Kidney glomerular epithelial cell (primary cell): Measurements from ENCODE around the gene CD8B.
A peak's percentile ranks its signal among the peaks of the same experiment; 100 is the strongest.
"Not testable (repeated sequence)": the region's sequence is repeated elsewhere in the genome, so short reads cannot be mapped to it uniquely, and the experiment has no call there.

Experiments used
- DNase-seq: peaks from one replicate; lab custom pipeline; 2025; lab: John Stamatoyannopoulos, UW

The CD8B gene

DNA sequence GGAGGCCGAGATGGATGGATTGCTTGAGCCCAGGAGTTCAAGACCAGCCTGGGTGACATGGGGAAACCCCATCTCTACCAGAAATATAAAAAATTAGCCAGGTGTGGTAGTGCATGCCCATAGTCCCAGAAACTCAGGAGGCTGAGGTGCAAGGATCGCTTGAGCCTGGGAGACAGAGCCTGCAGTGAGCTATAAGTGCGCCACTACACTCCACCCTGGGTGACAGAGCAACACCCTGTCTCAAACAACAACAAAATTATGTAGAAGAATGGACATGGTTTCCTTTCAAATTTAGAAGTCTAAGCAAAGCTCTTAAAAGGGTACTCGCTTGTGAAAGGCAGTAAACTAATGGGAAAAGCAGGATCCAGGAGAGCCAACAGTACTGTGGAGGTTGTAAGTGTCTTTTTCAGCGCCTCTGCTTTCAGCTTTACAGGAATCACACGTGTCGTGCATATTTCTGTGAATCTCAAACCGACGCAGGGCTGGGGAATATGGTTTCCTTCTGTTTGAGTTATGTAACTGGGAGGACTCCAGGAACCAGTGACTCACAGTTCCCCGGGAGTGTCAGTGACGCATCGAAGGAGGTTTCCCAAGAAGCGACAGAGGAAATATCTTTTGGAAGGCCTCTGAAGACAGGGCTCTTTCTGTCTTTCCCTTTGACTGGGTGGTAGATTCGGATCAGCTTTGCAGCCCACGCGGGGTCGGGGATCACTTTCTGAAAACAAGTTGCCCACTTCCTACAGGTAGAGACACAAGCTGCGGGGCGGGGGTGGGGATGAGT lies 24.6 kb downstream of the CD8B start:
- peak; percentile 29 for DNase-seq

DNA sequence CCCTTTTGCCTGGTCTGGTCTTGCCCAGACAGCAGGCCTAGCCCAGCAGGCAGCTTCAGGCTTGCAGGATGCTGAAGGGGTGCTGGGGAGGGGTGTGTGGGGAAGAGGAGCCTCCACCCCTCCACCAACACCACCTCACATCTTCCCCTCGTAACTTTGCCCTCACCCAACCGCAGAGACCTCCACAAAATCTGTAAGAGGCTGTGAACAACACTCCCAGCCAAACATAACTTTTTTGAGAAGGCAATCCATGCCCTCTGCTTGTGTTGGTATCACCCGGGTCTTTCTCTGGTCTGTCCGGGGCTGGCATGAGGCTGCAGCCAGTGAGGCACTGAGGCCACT lies 26.2 kb downstream of the CD8B start:
- not testable (repeated sequence) for DNase-seq

DNA sequence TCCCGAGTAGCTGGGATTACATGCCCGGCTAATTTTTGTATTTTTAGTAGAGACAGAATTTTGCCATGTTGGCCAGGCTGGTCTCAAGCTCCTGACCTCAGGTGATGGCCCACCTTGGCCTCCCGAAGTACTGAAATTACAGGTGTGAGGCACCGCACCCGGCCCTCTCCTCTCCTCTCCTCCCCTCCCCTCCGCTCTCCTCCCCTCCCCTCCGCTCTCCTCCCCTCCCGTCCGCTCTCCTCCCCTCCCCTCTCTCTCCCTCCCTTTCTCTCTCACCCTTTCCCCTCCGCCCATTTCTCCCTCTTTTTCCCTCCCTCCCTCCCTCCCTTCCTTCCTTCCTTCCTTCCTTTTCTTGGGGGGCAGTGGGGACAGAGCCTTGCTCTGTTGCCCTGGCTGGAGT lies 28.4 kb downstream of the CD8B start:
- no peak for DNase-seq

DNA sequence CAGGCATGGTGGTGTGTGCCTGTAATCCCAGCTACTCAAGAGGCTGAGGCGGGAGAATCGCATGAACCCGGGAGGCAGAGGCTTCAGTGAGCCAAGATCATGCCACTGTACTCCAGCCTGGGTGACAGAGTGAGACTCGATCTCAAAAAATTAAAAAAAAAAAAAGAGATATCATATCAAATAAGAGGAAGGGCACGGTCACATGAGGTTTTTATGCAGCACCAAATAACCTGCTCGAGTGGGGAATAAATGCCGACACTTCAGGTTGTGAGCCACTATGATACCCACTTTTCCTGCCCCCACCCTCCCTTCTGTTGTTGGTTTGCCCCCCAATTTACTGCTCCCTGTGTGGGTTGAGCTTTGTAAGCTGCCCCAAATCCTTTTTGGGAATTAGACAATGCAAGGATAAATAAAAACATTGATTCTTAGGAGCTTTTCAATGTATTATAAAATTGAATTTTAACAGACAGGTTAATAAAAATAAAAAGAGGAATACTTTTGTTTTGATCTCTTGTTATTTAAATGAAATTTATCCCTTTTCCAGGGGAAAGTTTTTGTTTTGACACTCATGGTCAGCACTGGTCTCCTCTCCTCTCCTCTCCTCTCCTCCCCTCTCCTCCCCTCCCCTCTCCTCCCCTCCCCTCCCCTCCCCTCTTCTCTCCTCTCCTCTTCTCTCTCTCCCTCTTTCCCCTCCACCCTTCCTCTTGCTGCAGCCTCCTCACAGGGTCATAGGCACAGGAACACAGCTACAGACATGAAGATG lies 29.2 kb downstream of the CD8B start:
- no peak for DNase-seq

DNA sequence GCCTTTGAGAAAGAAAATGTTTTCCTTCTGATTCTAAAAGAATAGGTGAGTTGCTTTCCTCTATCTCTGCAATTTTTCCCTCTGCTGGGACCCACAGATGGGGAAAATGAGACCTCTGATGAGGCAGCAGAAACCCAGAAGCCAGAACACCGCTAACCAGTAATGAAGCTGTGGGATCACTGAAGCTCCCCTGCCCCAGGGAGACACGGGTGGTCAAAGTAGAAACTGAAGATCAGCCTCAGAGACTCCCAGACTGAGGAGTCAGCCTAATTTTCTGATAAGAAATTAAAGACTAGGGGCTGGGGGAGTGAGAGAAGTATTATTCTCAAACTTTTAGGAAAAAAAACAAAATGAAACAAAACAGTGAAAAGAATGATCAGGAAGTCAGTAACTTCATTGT lies 30.1 kb downstream of the CD8B start:
- DNase-seq: no peak

DNA sequence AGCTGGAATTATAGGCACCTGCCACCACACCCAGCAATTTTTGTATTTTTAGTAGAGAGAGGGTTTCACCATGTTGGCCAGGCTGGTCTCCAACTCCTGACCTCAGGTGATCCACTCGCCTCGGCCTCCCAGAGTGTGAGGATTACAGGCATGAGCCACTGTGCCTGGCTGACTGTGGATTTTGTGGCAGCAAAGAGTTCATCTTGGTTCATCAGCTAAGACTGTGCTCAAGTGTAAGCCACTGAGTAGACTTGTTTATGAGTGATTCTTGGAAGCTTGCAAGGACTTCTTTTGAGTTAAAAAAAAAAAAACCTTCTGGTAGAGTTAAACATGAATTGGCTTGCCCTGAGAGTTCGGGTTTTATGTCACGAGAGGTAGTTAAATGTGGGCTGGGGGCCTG lies 34.7 kb downstream of the CD8B start:
- DNase-seq: no peak

DNA sequence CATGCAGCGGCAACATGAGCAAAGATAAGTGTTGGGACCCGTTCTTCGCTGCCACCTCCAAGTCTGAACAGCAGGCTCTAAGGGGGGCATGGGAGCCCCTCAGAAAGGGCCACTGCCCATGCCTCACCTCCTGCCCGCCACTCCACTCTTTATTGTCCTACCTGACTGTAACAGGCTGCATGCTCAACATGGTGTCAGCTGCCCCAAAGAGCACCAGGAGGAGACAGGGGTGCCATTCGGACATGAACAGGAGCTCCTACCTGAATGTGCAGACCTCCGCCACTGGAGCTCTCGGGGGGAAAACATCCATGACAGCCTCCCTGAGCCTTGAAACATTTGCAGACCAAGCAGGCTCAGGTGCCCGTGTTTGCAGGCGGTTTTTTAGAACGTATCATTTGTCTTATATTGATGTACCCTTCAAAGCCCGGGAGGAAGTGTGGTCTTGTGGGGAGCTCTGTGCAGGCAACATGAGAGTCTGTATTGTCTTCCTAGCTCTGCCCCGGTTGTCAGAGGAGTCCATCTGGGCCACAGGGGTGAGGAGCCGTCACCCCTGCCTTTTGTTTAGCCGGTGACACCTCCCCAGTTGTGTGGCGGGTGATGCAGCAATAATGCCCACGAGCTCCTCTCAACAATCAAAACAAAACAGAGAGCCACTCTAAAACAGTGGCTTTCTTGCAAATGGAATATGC lies 35.8 kb downstream of the CD8B start:
- no peak for DNase-seq

DNA sequence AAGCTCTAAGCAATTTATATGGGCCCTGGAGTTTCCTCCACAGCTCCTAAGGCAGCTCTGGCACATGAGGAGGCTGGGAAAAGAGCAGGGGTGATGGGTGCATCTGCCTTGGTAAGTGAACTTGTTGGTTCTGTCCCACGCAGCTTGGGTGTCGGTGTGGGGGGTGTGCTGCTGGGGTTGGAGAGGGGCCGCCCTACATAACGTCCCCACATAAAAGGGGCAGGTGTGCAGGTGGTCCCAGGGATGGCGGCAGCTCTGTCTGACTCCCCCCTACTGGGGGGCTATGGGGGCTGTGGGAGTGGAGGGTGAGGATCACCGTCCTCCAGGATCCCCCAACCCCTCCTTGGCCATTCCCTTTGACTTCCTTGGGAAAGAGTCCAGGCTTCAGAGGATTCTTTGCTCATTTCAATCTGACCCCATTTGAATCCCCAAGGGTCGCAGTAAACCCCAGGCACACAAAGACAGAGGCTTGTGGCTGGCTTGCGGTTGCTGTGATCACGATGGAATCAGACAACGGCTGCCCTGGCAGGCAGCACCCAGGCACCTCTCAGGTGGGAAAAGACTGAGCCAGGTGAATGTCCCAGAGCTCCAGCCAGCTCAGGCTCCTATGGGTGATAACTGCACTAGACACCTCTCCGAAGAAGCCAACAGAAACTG lies 36.5 kb downstream of the CD8B start:
- no peak for DNase-seq

DNA sequence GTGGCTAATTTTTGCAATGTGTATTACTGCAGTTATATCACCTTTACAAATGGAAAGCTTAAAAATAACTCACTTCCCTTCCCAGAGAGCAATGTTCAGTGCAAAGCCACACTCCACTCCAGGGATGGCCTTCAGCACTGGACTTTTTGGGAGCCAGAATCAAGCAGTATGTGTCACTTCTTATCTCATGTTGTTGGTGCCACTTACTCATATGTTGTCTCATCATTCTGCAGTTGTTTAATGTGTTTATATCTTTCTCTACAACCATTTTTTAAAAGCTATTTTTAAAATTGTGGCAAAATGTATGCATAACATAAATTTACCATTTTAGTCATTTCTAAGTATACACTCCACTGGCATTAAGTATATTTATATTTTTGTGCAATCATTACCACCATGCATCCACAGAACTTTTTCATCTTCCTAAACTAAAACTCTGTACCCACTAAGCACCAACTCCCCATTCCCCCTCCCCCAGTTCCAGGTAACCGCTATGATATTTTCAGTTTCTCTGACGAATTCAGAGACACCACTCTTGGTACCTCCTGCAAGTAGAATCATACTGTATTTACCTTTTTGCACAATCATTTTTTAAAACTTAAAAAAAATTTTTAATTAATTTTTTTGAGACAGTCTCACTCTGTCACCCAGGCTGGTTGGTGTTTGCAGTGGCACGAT lies 38.9 kb downstream of the CD8B start:
- no peak for DNase-seq

DNA sequence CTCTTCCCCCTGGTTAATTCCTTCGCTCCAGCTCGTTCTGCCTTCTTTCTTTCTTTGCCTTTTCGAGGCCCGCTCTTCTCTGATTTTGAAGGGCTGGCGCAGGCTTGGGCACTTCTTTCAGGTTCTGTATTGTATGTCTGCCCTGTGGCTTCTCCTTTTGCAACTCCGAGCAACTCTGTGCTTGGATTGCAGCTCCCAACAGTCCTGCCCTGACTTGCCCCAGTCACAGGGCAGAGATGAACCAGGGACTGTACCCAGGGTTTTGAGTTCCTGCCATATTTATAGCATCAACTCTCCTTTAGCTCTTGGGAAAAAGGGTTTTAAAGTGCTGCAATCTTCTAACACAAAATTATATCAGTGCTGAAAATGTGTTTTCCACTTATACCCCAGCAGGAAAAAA lies 39.8 kb downstream of the CD8B start:
- DNase-seq: no peak

DNA sequence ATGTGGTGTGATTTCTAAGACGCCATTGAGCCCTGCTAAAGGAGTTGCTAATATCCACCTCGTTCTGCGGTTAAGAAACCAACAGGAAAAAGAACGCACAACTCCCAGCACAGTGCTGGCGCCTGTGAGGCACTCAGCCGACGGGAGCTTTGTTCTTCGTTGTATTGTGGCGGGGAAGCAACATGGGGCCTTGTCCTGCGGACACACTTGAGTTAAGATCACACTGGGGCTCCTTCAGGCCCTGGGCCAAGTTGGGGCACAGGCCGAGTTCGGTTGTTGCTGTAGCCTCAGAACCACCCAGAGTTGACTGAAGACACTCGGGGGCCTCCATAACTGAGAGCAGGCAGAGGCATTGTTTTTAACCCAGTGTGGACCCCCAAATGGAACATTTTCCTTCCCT lies 40.4 kb downstream of the CD8B start:
- DNase-seq: no peak

DNA sequence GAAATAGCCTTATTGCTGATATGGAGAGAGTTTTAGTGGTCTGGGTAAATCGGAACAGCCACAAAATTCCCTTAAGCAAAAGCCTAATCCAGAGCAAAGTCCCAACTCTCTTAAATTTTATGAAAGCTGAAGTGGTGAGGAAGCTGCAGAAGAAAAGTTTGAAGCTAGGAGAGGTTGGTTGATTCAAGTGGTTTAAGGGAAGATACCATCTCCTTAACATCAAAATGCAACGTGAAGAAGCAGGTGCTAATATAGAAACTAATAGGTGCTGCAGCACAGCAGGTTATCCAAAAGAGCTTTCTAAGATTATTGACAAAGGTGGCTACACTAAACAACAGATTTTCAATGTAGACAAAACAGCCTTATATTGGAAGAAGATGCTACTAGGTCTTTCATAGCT lies 42.7 kb downstream of the CD8B start:
- no peak for DNase-seq

DNA sequence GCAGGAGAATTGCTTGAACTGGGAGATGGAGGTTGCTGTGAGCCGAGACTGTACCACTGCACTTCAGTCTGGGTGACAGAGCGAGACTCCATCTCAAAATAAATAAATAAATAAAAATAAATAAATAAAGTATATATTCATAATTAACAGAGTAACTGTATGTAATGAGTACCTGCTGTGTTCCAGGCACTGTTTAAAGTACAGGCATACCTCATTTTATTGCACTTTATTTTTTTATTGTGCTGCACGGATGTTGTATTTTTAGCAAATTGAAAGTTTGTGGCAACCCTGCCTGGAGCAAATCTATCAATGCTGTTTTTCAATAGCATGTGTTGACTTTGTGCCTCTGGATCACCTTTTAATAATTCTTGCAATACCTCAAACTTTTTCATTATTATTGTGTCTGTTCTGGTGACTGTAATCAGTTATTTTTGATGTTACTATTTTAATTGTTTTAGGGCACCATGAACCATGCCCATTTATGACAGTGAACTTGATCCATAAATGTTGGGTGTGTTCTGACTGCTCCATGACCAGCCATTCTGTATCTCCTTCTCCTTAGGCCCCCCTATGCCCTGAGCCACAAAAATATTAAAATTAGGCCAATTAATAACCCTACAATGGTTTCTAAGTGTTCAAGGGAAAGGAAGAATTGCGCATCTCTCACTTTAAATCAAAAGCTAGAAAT lies 43.4 kb downstream of the CD8B start:
- no peak for DNase-seq

DNA sequence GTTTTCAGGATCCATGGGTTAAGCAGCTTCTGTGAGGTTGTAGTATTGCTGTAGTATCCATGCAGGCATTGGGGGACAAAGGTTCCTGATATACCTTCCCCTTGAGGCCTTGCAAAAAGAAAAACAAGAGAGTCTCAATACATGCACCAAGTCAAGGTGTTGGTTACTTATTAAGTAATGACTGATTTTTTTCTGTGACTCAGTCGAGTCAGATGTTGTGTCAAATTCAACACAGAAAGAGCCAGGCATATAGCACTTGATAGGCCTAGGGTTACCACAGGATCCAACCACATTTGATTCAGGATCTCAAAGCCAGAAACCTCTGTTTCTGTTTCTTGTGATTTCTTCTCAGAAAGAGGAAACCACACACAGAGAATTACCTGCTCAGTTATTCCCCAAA lies 46.1 kb downstream of the CD8B start:
- DNase-seq: peak; percentile 14

DNA sequence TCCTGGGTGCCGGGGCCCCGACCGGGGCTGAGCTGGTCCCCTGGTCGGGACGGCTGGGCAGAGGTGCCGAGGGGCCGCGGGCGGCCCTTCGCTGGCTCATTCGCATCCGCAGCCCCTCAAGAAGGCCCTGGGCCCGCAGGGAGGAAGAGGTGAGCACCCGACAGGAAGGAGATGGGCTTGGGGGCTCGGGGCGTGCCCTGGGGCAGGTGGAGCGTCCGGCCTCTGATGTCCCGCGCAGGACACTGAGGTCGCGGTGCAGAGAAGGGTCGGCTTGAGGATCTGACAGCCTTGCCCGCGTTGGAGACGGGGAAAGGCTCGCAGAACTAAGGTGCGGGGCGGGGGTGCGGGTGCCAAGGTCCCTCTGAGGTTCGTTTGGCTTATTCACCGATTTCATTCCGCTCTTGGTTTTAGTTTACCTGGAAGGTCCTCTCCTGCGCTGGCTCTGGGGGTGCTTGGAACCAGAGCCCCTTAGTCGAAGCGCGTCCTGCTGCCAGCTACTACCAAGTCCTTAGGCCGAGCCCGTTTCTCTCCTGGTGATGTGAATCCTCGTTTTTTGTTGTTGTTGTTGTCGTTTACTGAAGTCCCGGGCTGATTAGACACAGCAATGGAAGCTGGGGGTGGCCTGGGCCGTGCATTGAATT lies 52.1 kb downstream of the CD8B start:
- no peak for DNase-seq

DNA sequence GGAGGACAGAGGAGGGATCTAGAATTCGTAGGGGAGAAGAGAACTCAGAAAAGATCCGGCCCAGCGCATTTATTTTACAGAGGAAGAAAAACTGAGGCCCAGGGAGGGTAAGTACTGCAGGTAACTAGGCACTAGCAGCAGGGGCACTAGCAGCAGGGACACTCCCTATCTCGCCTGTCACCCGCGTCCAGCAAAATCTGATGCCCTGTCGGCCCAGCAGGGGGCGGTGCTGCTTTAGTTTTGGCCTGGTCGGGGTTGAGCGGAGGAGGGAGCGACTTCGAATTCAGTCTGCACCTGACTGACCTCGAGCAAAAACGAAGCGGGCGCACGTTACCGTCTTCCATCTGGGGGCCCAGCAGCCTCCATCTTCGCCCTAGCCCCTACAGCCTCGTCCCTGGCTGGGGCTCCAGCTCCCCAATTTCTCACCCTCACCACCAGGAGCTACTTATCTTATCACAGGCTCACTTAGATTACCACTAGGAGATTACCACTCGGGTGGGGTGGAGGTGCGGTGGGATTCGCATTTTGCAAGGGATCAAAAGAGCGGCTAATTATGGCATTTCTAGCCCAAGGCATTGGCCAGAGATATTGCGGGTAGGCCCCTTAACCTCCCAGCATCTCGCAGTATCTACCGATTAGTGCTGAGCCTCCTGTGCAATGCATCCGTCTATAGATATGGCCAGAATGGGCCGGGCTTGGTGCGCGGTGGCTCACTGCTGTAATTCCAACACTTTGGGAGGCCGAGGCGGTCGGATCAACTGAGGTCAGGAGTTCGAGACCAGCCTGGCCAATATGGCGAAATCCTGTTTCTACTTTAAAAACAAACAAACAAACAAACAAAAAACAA lies 53.1 kb downstream of the CD8B start:
- peak; percentile 59 for DNase-seq

DNA sequence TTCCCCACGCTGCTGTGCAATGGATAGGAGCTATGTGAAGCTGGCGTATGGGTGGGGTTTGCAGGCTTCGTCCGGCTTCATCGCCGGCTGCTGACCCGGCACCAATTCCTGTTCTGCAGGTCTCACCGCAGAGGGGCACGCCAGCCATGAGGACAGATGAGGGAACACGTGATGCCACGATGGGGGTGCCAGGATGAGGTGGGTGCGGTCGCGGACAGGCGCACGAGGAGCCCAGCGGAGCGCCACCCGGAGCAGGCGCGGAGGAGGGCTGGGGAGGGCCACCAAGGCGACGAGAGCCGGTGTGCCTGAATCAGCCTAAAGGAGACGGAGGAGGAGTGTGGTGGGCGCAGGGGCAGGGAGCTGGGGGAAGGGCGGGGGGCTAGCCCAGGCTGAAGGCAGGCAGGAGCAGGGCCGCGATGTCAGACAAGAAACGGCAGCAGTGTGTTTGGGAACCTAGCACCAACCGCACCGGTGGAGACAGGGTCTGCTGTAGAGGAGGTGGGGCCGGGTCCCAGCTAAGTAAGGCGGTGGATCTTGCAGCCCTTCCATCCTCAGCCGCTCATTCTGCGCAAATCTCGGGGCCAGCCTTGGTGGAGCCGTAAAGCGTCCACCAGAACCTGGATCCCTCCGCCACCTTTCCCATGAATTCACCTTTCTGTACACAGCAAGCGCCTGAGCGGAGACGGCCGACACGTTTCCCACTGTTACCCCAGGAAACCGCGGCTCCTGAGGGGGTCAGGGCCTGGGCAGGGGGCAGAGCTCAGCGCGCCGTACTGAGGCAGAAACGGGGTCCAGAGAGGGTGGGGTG lies 54.0 kb downstream of the CD8B start:
- no peak for DNase-seq

DNA sequence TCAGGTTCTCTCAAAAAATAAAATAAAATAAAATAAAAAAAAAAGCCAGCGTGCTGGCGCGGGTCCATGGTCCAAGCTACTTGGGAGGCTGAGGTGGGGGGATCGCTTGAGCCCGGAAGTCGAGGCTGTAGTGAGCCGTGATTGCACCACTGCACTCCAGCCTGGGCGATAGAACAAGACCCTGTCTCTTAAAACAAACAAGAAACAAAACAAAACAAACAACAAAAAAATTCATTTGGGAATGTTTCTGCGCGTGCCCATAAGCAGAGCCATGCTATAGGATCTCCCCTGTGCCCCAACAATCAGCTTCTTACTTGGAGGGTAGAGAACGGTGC lies 54.6 kb downstream of the CD8B start:
- no peak for DNase-seq
